HG02840 (cell line): ENCODE measurements around the gene GSTM3.

ENCODE experiments used
- ATAC-seq: cut with Tn5 transposase; IDR thresholded peaks from one replicate; pipeline ENCODE4 v1.9.1; 2021; ENCODE audit warnings: mild to moderate bottlenecking, moderate library complexity, moderate number of reproducible peaks; ENCODE audit not compliant: unreplicated experiment, low FRiP score

The GSTM3 gene

DNA sequence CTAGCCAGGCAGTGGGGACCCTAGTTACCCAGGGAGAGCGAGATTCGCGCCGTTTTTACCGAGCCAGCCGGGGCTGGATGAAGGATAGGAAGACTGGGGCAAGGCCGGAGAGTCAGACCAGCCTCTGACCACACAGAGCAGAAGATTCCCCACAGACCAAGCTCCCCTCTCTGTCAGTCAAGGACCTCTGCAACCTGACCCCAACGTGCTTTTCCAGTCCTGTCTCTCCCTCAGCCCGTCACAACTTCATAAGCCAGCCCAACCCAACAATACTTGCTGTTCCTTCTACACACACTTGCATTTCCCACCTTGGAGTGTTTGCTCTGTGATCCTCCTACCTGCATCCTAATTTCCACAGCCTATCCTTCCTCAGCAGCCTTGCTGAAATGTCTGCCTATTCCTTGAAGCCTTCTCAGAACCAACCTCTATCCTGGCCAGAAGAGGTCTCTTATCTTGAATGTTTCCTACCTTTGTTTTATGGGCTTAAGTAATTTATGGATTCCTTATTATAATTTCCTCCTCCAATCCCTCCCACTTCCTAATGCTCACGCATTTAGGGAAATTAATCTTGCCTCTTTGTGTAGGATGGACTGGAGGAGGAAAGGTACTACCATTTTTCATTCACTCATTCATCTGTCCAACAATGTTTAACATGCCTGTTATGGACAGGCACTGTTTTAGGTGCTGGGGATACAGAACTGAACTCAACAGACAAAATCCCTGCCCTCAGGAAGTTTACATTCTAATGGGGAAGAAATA is at the start of gene GSTM3:
GSTM3 (minus strand) TSS at position 424 of the 759 bp plus-strand sequence. CDS start 751 bp downstream, outside the sequence.
- no peak for ATAC-seq

DNA sequence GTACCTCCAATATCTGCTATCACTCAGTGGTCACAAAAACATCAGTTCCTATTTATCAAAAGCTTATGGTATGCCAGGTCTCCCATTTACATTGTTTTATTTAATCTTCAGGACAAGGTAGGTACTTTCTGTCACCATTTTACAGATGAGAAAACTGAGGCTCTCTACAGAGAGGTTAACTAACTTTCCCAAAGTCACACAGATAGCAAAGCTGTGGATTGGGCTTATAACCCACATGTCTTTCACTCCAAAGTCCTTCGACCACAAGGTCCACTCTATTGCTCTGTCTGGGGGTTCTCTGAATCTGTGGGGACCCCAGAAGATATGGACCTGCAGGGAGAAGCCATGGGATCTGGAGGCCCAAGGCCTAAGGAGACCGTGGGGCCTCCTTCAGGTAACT is 49.5 kb upstream of the GSTM3 start:
- ATAC-seq, result no peak

DNA sequence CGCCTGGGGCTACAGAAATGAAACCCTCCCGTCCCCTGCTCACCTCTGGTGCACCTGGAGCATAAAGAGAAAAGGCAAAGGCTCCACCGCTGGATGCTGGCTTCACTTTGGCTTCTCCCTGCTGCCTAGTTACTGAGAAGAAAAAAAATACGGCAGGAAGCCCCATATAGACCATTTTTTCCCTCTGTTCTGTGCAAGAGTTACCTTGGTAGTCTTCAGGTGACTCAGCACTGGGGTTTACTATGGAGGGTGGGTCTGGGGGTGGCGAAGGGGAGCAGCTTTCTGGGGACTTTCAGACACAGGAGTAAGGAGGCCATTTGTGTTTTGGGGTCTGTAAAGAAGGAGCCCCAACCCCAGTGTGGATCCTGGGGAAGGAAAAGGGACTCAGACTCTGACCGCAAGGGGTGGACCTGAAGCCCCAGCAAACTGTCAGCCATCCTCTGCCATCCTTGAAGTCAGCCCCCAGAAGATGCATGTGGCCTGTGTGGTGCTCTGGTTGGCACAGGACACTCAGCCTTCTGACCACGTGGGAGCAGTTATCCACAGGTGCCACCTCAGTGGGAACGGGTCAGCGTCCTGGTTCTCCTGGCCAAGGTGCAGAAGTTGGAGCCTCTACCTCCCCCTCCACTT is 48.8 kb upstream of the GSTM3 start:
- no peak for ATAC-seq

DNA sequence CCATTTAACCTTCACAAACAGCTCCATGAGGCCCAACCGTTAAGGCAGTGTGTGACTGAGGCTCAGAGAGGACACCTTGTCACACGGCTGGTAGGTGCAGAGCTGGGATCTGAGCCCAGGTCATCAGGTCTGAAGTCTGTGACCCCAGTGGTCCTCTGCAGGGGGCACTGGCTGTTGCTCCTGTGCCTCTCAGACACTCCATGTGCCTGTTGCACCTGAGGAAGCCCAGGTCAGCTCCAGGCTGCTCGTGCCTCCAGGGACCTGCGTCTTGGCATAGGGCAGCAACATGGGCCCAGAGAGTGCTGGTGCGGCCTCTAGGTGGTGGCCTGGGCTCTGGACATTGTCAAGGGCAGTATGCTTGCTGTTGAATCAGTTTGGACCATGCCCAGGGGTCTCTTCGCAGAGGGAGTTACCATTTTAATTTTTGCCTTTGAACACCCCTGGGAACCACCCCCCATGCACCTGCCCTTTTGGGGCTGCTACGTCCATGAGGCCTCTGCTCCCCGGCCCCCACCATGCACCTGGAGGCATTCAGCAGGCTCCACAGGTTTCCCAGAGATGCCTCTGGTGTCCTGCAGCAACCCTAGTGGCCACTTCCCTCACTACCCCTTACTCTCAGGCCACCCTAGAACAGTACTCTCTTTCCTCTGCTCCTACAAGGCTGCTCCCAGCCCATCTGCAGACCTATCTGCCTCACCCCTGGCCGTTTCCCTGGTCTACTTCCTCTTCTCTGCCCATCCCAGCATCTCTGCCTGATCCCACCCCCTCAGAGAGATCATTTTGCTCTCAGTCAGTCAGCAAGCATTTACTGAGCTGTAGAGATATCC is 48.1 kb upstream of the GSTM3 start:
- no peak for ATAC-seq

DNA sequence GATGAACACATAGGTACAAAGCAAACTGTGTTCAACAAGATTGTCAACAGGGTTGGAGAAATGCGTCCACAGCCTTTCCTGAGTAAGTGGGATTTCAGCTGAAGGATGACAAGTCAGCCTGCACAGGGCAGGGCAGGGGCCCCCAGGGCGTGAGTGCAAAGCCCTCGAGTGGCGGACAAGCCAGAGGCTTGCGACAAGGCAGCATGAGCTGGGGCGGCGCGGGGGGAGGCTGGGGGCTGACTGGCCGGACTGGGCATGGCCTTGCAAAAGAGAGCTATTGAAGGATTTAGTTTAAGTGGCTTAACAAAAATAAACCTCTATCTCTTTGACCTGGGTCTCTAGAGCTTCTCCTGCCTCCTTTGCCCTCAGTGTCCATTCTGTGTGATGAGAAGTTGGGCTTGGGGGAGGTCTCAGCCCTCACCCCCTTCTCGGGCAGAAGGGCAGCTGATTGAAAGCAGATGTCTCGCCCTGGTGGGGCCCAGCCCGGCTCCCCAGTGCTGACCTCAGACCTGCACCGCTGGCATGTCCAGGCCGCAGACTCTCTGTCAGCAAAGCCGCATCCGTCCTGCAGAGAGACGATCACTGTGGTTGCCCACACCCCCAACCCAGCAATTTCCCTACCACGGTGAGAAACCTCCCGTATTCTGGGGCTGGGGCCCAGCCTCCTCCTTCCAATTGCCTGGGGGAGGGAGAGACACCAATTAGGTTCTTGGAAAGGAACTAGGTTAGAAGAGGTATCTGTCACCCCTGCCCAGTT is 47.2 kb upstream of the GSTM3 start:
- no peak for ATAC-seq

DNA sequence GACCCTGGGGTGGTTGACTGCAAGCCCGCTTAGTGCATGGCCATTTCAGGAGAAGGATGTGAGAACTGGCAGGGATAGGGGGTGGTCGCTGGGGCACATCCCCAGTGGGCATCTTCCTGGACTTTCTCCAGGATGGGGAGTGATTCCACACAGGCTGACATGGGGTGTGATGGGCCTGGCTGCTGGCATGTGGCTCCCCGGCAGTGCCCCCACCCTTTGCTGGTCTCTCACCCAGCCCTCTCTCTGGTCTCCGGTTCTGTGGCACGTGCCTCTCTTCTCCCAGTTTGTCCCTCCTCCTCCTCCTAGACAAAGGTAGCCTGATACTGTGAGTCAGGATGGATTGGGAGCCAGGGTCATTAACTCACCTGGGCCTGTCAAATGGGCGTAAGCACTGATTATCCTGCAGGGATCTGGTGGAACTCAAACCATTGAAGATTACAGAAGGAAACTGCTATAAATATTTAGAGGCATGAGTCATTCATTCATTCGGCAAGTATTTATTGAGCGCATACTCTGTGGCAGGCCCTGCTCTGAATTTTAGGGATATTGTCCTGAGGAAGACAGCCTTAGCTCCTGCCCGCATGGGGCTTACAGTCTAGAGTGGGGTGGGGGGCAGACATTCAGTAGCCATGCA is 46.5 kb upstream of the GSTM3 start:
- ATAC-seq, result no peak

DNA sequence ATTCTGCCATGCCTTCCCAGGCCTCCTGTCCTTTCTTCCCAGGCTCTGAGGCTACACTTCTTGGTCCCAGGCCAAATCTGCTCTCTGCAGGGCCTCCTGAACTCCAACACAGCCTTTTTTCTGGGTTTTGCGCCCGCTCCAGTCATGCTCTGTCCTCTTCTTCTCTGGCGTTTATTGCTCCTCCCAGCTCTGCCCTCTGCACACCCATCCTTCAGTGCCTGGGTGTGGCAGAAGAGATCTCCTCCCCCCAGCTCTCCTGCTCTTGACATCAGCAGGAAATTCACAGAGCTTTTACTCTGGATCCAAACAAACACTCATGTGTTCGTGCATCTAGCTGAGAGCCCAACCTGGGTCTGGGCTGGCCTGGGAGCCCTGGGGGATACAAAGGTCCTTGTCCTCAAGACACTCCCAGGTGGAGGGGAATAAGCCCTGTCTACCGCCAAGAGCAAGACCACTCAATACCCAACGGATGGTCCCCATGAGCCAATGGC is 45.7 kb upstream of the GSTM3 start:
- no peak for ATAC-seq

DNA sequence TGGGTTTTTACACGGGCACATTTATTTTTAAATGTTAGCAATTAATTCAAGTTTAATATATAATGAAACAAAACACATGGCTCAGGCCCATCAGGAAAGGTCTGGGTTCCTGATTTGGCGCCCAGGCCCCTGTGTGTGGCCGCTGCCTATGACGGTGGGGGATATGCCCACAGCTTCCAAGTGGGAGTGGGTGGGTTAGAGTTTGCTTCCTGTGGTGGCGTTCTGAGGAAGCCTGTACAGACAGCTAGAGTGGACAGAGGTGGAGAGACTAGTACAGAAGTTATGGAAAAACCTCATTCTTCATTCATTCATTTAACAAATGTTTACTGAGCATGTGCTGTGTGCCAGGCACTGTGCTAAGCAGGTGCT is 45.3 kb upstream of the GSTM3 start:
- ATAC-seq, result no peak

DNA sequence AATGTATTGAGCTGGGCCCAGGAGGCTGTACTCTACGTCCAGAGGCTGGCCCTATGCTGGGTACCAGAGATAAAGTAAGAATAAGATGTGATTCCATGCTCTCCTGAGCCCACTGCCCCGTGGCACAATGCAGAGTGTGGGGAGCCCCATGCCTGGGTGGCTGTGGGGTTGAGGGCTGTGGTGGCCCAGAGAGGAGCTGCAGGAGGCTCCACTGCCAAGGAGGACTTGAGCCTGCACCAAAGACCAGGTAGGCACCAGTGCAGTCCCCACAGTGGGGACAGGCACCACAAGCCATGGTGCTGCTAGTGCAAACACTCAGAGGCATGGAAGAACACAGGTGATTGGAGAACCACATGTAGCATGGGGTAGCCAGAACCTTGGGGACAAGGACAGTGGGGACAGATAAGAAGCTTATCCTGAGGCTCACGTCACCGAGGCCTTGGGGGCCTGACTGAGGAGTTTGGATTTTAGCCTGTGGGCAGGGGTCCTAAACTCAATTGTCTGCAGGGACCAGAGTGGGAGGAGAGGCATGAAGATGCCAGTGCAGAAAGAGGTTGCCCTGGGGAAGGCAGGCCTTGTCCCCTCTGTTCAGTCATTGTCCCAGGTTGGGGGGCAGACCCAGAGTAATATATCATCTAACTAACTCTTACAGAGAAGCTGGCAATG is 44.7 kb upstream of the GSTM3 start:
- no peak for ATAC-seq

DNA sequence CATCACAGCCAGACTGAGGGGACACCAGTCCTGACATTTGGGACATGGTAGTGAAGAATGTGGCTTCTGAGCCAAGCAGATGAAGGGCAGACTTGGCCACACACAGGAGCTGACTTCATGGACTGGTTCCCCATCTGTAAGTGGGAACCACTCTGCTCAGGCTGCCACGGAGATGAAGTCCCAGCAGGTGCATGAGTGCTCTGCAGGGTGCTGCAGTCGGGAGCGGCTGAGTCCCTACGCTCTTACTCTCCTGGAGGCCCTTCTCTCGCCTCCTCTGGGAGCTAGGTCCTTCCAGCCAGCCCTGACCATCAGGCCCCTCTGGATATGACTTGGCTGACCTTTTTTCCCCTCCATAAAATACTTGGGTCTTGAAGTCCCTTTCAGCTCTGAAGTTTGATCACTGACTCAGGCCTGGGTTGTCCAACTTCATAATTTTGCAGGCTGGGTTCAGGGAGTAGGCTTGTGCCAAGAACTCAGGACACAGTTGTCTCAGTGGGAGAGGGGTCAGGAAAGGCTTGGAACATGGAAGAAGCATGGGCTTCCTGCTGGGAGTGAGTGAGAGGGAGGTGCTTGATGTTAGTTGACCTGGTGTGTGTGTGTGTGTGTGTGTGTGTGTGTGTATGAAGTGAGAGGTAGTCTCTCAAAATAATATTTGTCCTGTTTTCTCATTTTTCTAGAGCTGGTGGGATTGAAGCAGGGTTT is 43.9 kb upstream of the GSTM3 start:
- no peak for ATAC-seq

DNA sequence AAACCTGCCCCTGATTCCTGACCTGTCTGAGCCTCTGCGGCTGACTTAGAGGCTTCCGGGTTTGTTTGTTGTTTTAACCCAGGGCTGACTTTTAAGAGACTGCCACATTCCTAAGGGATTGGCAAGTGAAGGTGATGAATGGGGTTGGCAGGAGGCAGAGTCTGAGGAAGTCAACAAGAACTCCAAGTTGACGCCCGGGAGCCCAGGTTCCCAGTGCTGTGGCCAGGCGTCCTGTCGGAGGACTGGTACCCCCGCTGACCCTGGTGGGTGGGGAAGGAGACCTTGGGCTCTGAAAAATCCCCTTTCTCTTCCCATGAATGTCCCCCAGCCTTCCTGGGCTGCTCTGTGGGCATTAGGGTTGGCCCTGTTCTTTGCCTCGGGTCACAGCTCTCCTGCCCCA is 42.6 kb upstream of the GSTM3 start:
- no peak for ATAC-seq

DNA sequence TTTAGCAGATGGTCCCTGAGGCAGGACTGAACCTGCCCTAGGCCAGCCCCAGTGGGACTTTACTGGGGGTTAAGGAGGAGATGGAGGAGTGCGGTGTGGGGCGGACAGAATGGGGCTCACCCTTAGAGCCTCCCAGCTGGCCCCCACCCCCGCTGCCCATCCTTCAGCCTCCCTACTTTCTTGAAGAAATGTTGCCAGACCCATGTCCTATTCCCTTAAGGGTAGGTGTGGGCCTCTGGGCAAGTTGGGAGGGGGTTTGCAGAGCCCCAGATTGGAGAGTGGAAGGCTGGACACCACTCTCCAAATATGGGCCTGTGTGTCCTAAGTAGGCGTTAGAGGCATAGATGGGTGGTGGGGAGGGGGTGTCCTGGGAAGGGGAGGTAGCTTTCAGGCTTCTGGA is 42.1 kb upstream of the GSTM3 start:
- ATAC-seq, result no peak

DNA sequence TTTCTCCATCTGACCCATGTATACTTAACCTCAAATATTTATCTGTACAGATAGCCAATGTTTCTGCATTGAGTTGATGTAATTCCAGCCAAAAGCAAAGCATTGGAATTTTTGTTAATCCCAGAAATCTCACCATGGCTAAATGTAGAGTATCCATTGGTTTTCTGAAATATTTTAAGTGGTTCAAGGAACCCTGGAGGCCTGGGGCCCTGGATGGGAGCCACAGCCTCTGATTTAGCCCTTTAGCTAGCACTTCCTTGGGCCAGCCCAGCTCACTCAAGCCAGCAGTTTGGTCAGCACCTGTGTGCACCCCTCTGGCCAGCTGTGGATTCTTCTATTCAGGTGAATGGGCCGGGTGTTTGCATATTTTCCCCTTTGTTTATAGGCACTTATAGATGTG is 41.7 kb upstream of the GSTM3 start:
- ATAC-seq, result no peak

DNA sequence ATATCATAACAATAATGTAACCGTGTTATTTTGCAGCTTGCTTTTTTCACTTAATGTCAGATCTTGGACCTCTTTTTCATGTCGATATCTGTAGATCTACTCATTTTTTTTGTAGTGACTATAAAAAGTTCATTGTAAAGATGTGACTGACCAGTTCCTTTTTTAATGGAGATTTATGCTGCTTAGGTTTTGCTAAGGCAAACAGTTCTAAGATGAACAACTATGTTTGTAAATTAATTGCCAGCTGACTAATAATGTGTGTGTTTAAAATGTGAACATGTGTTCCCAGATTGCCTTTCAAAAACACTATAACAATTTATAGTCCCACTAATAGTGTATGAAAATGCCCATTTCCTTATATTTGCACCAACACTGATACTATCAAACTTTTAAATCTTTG is 41.0 kb upstream of the GSTM3 start:
- ATAC-seq, result no peak

DNA sequence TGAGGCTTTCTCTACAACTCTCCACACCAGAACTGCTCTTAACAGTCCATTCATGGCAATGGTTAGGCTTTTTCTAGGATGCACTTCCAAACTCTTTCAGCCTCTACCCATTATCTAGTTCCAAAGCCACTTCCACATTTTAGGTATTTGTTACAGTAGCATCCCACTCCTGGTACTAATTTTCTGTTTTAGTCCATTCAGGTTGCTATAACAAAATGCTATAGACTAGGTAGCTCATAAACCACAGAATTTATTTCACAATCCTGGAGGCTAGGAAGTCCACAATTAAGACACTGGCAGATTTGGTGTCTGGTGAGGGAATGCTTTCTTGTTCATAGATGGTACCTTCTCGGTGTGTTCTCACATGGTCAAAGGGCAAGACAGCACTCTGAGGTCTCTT is 40.1 kb upstream of the GSTM3 start:
- no peak for ATAC-seq

DNA sequence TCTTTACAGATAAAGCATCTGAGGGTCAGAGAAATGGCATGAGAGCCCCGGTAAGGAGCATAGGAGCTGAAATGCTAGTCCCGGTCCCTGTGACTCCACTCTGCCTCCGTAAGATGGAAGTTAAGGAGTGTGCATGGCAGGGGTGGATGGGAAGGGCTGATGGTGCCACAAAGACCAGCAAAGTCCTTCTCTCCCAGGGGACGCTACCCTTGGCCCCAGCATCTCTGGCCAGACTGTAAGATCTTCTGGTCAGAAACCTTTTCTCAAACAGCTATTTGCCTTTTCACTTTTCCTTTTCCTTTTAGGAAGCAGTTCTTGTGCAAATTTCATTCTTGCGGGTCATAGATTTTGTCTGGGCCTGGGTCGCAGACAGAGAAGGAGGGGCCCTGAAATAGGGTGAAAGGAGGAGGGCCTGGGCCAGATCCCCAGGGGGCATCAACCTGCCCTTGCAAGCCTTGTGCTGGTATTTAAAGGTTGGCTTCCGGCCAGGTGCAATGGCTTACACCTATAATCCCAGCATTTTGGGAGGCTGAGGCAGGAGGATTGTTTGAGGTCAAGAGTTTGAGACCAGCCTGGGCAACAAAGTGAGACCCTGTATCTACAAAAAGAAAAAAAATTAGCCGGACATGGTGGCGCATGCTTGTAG is 37.3 kb upstream of the GSTM3 start:
- ATAC-seq, result no peak

DNA sequence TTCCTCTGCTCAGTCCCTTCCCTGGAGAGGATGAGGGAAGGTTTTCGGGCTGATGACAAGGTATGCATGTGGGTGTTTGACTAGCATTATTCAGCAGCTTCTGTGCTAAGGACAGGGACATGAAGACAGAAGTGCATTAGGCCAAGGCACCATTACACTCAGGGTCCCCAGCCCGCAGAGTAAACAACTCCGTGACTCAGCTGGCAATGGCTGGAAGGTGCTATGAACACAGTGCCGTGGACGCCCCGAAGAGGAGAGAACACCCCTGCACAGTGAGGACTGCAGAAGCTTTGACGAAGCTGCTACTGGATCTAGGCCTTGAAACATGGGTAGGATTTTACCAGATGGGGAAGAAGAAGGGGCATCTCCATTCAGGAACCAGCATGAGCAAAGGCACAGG is 36.6 kb upstream of the GSTM3 start:
- no peak for ATAC-seq

DNA sequence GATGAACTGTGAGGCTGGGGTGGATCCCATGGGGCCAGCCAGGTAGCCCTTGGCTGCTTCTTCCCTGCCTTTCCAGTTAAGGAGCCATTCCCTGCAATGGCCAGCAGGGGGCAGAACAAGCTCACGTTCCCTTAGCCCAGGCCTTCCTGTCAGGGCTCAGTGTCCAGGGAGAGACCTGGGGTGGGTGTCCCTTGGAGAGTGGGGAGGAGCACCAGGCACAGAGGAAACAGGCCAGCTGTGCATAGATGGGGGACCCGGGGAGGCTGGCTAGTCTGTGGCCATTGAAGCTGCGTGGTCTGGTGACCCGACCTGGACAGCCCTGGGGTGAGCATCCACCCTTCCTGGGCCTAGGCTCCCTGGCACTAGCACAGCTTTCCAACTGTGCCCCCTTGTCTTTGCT is 36.1 kb upstream of the GSTM3 start:
- no peak for ATAC-seq
